Common myeloid progenitor, CD34-positive (primary cell): Measurements from ENCODE around the gene ABCG1.

Source experiments
- CTCF ChIA-PET: fragments of 350-600 bp; sonication (Branson Sonifier 250); formaldehyde crosslinking; loops from one replicate; lab custom pipeline; 2021; ENCODE audit warnings: antibody characterized with exemption; lab: Charles Lee
- POLR2A ChIA-PET: fragments of 350-600 bp; sonication (Branson Sonifier 250); formaldehyde crosslinking; loops from one replicate; lab custom pipeline; 2021; ENCODE audit warnings: antibody characterized with exemption; lab: Charles Lee
- DNase-seq, 3 donors: peaks; one replicate each; pipeline versions ENCODE4 v3.0.0 to v3.0.0-alpha.2; 2013
- H3K27ac ChIP-seq, 2 experiments: 1 replicate in 1 of 2; 2 replicates in 1 of 2; pipeline ENCODE4 v1.7.0; 2013; ENCODE audit warnings: inconsistent platforms in 2 of 2, low read length in 2 of 2, mild to moderate bottlenecking in 2 of 2, low read depth in 1 of 2, moderate library complexity in 1 of 2; ENCODE audit not compliant: severe bottlenecking in 2 of 2, insufficient read depth in 1 of 2, poor library complexity in 1 of 2
- H3K27me3 ChIP-seq, 5 experiments: replicated peaks in 2 of 5; 1 replicate in 3 of 5; 2 replicates in 2 of 5; pipeline versions ENCODE4 v1.6.1 to v1.7.0; 2013; ENCODE audit warnings: low read length in 4 of 5, mild to moderate bottlenecking in 2 of 5, moderate library complexity in 2 of 5, inconsistent platforms in 1 of 5; ENCODE audit not compliant: insufficient read depth in 5 of 5, control insufficient read depth in 4 of 5
- H3K36me3 ChIP-seq, 4 experiments: 1 replicate in 2 of 4; 2 replicates in 2 of 4; pipeline versions ENCODE4 v1.6.1 to v1.7.0; 2013; ENCODE audit warnings: low read length in 3 of 4, control low read depth in 1 of 4, mild to moderate bottlenecking in 1 of 4; ENCODE audit not compliant: control insufficient read depth in 4 of 4, insufficient read depth in 4 of 4
- H3K4me1 ChIP-seq, 4 experiments: 1 replicate in 3 of 4; 2 replicates in 1 of 4; pipeline versions ENCODE4 v1.6.1 to v1.7.1; 2013; ENCODE audit warnings: low read length in 3 of 4, mild to moderate bottlenecking in 3 of 4, control low read depth in 1 of 4, inconsistent platforms in 1 of 4, moderate library complexity in 1 of 4; ENCODE audit not compliant: control insufficient read depth in 4 of 4, insufficient read depth in 4 of 4; ENCODE audit errors: control extremely low read depth in 1 of 4
- H3K4me3 ChIP-seq, 7 experiments: 1 replicate in 4 of 7; 2 replicates in 3 of 7; pipeline versions ENCODE4 v1.5.1 to v1.7.0; 2013; ENCODE audit warnings: mild to moderate bottlenecking in 7 of 7, low read length in 6 of 7, moderate library complexity in 6 of 7, inconsistent platforms in 2 of 7, low read depth in 2 of 7, control low read depth in 1 of 7; ENCODE audit not compliant: insufficient read depth in 4 of 7, control insufficient read depth in 1 of 7; ENCODE audit errors: extremely low read depth in 1 of 7
- H3K9me3 ChIP-seq, 5 experiments: 1 replicate in 4 of 5; 2 replicates in 1 of 5; pipeline versions ENCODE4 v1.6.1 to v1.7.1; 2013; ENCODE audit warnings: low read length in 4 of 5, mild to moderate bottlenecking in 2 of 5, inconsistent platforms in 1 of 5, low read depth in 1 of 5, moderate library complexity in 1 of 5; ENCODE audit not compliant: control insufficient read depth in 4 of 5, insufficient read depth in 2 of 5; ENCODE audit errors: control extremely low read depth in 1 of 5
- WGBS: methylation state at CpG from one replicate; pipeline ENCODE4 v1.1.5; 2013; ENCODE audit not compliant: insufficient coverage; 5-methylcytosine and 5-hydroxymethylcytosine counted together

The ABCG1 gene

GRCh38 chr21:42300956-42301355 lies 82.0 kb downstream of the ABCG1 start:
- Histone ChIP-seq H3K4me3 (no peak overlapping the region), H3K27me3 (no peaks in the 10 kb centered on the region), H3K27ac (no peak overlapping the region), H3K36me3 (peaks cover 3 to 17% (median 8%) of the 10 kb centered on the region in 4 experiments), H3K9me3 (no peaks in the 10 kb centered on the region), H3K4me1 (peaks cover 0 to 41% (median 20%) of the 10 kb centered on the region in 4 experiments)
- ChIA-PET POLR2A (no interaction called here), CTCF (interaction anchor here (1.2 to 2.7 kb wide), 3 partner anchors 10 to 67 kb away, joined by 5 to 14 read pairs (median 7); no protein-coding TSS in a partner anchor)
- no peak for DNase-seq
- 100% methylated on average over 1 of the region's 9 CpGs for WGBS

- CTCF ChIA-PET: interaction anchor here (1.0 to 2.7 kb wide), 5 partner anchors 9 to 237 kb away, joined by 3 to 14 read pairs (median 5); no protein-coding TSS in a partner anchor
- 86% methylated on average over 15 of the region's 20 CpGs for WGBS
- peaks cover 0 to 47% (median 26%) of the 10 kb centered on the region in 4 experiments for H3K4me1 ChIP-seq
- POLR2A ChIA-PET: no interaction called here
- H3K4me3 ChIP-seq: peak overlapping the region in 1 of 7 experiments; percentile 11
- H3K9me3 ChIP-seq: no peaks in the 10 kb centered on the region
- peaks cover 0 to 12% (median 8%) of the 10 kb centered on the region in 4 experiments for H3K36me3 ChIP-seq
- no peak overlapping the region for H3K27ac ChIP-seq
- DNase-seq: peak in 2 of 3 donors; percentile 22 to 28
- no peaks in the 10 kb centered on the region for H3K27me3 ChIP-seq
These were observed 82.6 kb downstream of the ABCG1 start for GRCh38 chr21:42301371-42302075.

- ChIA-PET CTCF (interaction anchor here (1.0 to 2.7 kb wide), 6 partner anchors 9 to 236 kb away, joined by 3 to 14 read pairs (median 4); no protein-coding TSS in a partner anchor), POLR2A (no interaction called here)
- Histone ChIP-seq H3K4me3 (no peak overlapping the region), H3K27ac (no peak overlapping the region), H3K36me3 (peaks cover 0 to 7% (median 3%) of the 10 kb centered on the region in 4 experiments), H3K4me1 (peaks cover under 1 to 53% (median 33%) of the 10 kb centered on the region in 4 experiments), H3K27me3 (no peaks in the 10 kb centered on the region), H3K9me3 (no peaks in the 10 kb centered on the region)
- DNase-seq: peak in 1 of 3 donors; percentile 23
- 71% methylated on average over 9 of the region's 12 CpGs for WGBS
These were observed 83.2 kb downstream of the ABCG1 start for GRCh38 chr21:42302076-42302650.

GRCh38 chr21:42302794-42303193 lies 83.9 kb downstream of the ABCG1 start:
- POLR2A ChIA-PET: no interaction called here
- no peak for DNase-seq
- no peak overlapping the region for H3K4me3 ChIP-seq
- no peak overlapping the region for H3K27ac ChIP-seq
- H3K27me3 ChIP-seq: no peaks in the 10 kb centered on the region
- H3K9me3 ChIP-seq: no peaks in the 10 kb centered on the region
- peaks cover 6 to 60% (median 39%) of the 10 kb centered on the region in 4 experiments for H3K4me1 ChIP-seq
- 81% methylated on average over 7 of the region's 7 CpGs for WGBS
- H3K36me3 ChIP-seq: peaks cover 0 to 3% (median 0%) of the 10 kb centered on the region in 4 experiments
- CTCF ChIA-PET: interaction anchor here (1.0 to 2.7 kb wide), 6 partner anchors 8 to 236 kb away, joined by 3 to 14 read pairs (median 4); no protein-coding TSS in a partner anchor

GRCh38 chr21:42303443-42303842 lies 84.5 kb downstream of the ABCG1 start:
- 100% methylated on average over 1 of the region's 3 CpGs for WGBS
- Histone ChIP-seq H3K36me3 (peaks cover 0 to 3% (median 0%) of the 10 kb centered on the region in 4 experiments), H3K27ac (no peak overlapping the region), H3K9me3 (no peaks in the 10 kb centered on the region), H3K4me1 (peaks cover 8 to 66% (median 45%) of the 10 kb centered on the region in 4 experiments), H3K4me3 (no peak overlapping the region), H3K27me3 (no peaks in the 10 kb centered on the region)
- CTCF ChIA-PET: interaction anchor here (1.5 to 1.7 kb wide), 3 partner anchors 15 to 152 kb away, joined by 3 read pairs; no protein-coding TSS in a partner anchor
- POLR2A ChIA-PET: no interaction called here
- DNase-seq: no peak

GRCh38 chr21:42304556-42305454 lies 85.9 kb downstream of the ABCG1 start:
- H3K9me3 ChIP-seq: no peaks in the 10 kb centered on the region
- CTCF ChIA-PET: interaction anchor here (1.5 kb wide), 1 partner anchor 151 kb away, joined by 3 read pairs; no protein-coding TSS in a partner anchor
- peaks cover 13 to 71% (median 57%) of the 10 kb centered on the region in 4 experiments for H3K4me1 ChIP-seq
- POLR2A ChIA-PET: no interaction called here
- 93% methylated on average over 9 of the region's 22 CpGs for WGBS
- no peaks in the 10 kb centered on the region for H3K27me3 ChIP-seq
- H3K27ac ChIP-seq: no peak overlapping the region
- no peaks in the 10 kb centered on the region for H3K36me3 ChIP-seq
- no peak for DNase-seq
- H3K4me3 ChIP-seq: no peak overlapping the region
